VCaP (cell line): ENCODE results near the gene FKBP8.

ENCODE experiments used
- H3K27ac ChIP-seq: fragments of 450-650 bp; 2 replicates; pipeline ENCODE4 v1.5.1; 2017
- CTCF ChIP-seq: fragments of 450-650 bp; conservative IDR thresholded peaks from 2 replicates; pipeline ENCODE4 v1.5.1; 2017; ENCODE audit warnings: mild to moderate bottlenecking, moderate library complexity

The FKBP8 gene

GRCh38 chr19:18587962-18588610 lies 44.7 kb upstream of the FKBP8 start:
- H3K27ac ChIP-seq, result peak overlapping the region; percentile 88
- no peak for TF ChIP-seq CTCF

GRCh38 chr19:18587561-18587960 lies 44.2 kb upstream of the FKBP8 start:
- no peak overlapping the region for H3K27ac ChIP-seq
- TF ChIP-seq CTCF, result no peak

- H3K27ac ChIP-seq, result no peak overlapping the region
- no peak for TF ChIP-seq CTCF
Observed at GRCh38 chr19:18586306-18586705, 42.9 kb upstream of the FKBP8 start.

GRCh38 chr19:18580311-18580710 lies 36.9 kb upstream of the FKBP8 start:
- H3K27ac ChIP-seq, result no peak overlapping the region
- no peak for TF ChIP-seq CTCF

GRCh38 chr19:18577365-18577914 lies 34.1 kb upstream of the FKBP8 start:
- TF ChIP-seq CTCF, result no peak
- no peak overlapping the region for H3K27ac ChIP-seq

DNA sequence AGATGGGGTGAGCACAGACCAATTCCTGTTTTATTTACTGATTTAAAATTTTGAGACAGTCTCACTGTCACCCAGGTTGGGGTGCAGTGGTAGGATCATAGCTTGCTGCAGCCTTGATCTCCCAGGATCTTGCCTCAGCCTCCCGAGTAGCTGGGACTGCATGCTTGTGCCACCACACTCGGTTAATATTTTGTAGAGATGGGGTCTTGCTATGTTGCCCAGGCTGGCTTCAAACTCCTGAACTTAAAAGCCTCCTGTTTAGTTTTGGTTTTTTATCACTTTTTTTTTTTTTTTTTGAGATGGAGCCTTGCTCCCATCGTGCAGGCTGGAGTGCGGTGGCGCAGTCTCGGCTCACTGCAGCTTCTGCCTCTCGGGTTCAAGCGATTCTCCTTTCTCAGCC lies 33.0 kb upstream of the FKBP8 start:
- no peak for TF ChIP-seq CTCF
- no peak overlapping the region for H3K27ac ChIP-seq

- H3K27ac ChIP-seq, result no peak overlapping the region
- TF ChIP-seq CTCF, result no peak
Observed at GRCh38 chr19:18574691-18575291, 31.4 kb upstream of the FKBP8 start.
